ENCODE data around the gene POLR3F.
"Not testable (repeated sequence)": the region's sequence is repeated elsewhere in the genome, so short reads cannot be mapped to it uniquely, and the experiment has no call there.

The POLR3F gene

GRCh38 chr20:18466894-18467730 is at the start of gene POLR3F, which contains the start of gene DZANK1:
Gene POLR3F, plus strand, starts transcription at chr20:18467390. Its CDS starts 117 bp downstream, at chr20:18467507.
Gene DZANK1, minus strand, starts transcription at chr20:18467030. Its CDS starts 1,672 bp downstream, at chr20:18465358.
- DNase-seq (ENCODE audit: low read depth): peak; percentile 93

GRCh38 chr20:18421608-18422007 is 45.6 kb upstream of the POLR3F start:
- DNase-seq (ENCODE audit: low read depth): no peak

GRCh38 chr20:18427214-18427613 is 40.0 kb upstream of the POLR3F start:
- DNase-seq (ENCODE audit: low read depth): no peak

GRCh38 chr20:18428490-18429173 is 38.6 kb upstream of the POLR3F start:
- DNase-seq (ENCODE audit: low read depth): peak; percentile 11

GRCh38 chr20:18430172-18430826 is 36.9 kb upstream of the POLR3F start:
- no peak for DNase-seq (ENCODE audit: low read depth)

GRCh38 chr20:18431206-18431605 is 36.0 kb upstream of the POLR3F start:
- peak; percentile 28 for DNase-seq (ENCODE audit: low read depth)

GRCh38 chr20:18436847-18437246 is 30.3 kb upstream of the POLR3F start:
- no peak for DNase-seq (ENCODE audit: low read depth)

- DNase-seq (ENCODE audit: low read depth): no peak
Observed at GRCh38 chr20:18440403-18440802, 26.8 kb upstream of the POLR3F start.

- peak; percentile 12 for DNase-seq (ENCODE audit: low read depth)
Observed at GRCh38 chr20:18443886-18444285, 23.3 kb upstream of the POLR3F start.

GRCh38 chr20:18456600-18456999 is 10.6 kb upstream of the POLR3F start:
- no peak for DNase-seq (ENCODE audit: low read depth)

GRCh38 chr20:18465536-18466200 is 1.5 kb upstream of the POLR3F start:
- DNase-seq (ENCODE audit: low read depth): no peak

- DNase-seq (ENCODE audit: low read depth): no peak
Observed at GRCh38 chr20:18466574-18466893, 656 bp upstream of the POLR3F start.

GRCh38 chr20:18477218-18477617 is 10.0 kb downstream of the POLR3F start:
- DNase-seq (ENCODE audit: low read depth): no peak

- no peak for DNase-seq (ENCODE audit: low read depth)
Observed at GRCh38 chr20:18477821-18478220, 10.6 kb downstream of the POLR3F start.

- no peak for DNase-seq (ENCODE audit: low read depth)
Observed at GRCh38 chr20:18481596-18481995, 14.4 kb downstream of the POLR3F start.

GRCh38 chr20:18488301-18488700 is 21.1 kb downstream of the POLR3F start:
- no peak for DNase-seq (ENCODE audit: low read depth)

GRCh38 chr20:18496042-18496441 is 28.9 kb downstream of the POLR3F start:
- no peak for DNase-seq (ENCODE audit: low read depth)

GRCh38 chr20:18496740-18497592 is 29.8 kb downstream of the POLR3F start, which contains the start of gene RBBP9:
Gene RBBP9, minus strand, starts transcription at chr20:18497225. Its CDS starts 58 bp downstream, at chr20:18497167.
- peak; percentile 76 for DNase-seq (ENCODE audit: low read depth)

GRCh38 chr20:18497603-18498002 is 30.4 kb downstream of the POLR3F start:
- no peak for DNase-seq (ENCODE audit: low read depth)

- DNase-seq (ENCODE audit: low read depth): not testable (repeated sequence)
Observed at GRCh38 chr20:18501672-18502071, 34.5 kb downstream of the POLR3F start.

GRCh38 chr20:18504479-18505060 is 37.4 kb downstream of the POLR3F start:
- DNase-seq (ENCODE audit: low read depth): peak; percentile 16

Measured in amniotic epithelial cell (primary cell).